ENCODE measurements around the gene PRR33.

PRR33 gene

DNA sequence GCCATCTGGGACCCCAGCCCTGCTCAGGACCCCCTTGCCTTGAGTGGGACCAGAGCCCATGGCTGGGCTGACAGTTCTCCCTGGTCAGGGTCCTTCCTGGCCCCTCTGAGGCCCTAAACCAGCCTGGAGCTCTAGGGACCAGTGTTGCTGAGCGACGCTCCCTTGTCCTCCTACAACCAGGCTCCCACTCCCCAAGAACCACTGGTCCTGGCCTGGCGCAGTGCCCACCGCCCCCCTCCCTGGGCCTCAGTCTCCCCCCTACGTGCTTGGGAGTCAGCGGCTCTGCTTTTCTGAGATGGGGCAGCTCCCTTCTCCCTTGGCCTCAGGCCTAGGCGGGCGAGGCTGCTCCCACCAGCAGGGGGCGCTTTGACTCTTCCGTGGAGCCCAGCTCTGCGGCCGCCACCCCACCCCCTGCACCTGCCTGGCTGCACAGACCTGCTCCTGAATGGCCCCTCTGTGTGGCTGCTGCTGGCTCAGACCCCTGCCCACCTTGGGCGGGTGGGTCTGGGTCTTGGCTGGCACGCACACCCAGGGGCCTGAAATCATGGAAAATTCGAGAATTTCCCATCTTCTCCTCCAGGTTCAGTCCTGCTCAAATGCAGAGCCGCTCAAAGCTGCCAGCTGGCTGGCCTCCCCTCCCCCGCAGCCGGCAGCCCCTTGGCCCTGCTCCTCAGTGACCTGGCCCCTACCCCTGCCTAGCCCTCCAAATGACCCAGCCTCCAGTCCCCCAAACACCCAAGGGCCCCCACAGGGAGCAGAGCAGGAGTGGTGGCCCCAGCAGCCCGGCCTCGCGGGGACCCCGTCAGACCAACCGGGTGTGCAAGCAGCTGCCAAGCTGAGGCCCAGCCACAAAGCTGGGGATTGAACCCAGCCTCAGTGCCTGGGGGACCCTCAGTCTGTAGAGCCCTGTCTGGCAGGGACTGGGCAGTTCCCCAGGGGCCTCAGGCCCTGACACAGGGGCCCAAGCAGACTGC is 9.1 kb downstream of the PRR33 start:
- TF ChIP-seq, protein P1, sequence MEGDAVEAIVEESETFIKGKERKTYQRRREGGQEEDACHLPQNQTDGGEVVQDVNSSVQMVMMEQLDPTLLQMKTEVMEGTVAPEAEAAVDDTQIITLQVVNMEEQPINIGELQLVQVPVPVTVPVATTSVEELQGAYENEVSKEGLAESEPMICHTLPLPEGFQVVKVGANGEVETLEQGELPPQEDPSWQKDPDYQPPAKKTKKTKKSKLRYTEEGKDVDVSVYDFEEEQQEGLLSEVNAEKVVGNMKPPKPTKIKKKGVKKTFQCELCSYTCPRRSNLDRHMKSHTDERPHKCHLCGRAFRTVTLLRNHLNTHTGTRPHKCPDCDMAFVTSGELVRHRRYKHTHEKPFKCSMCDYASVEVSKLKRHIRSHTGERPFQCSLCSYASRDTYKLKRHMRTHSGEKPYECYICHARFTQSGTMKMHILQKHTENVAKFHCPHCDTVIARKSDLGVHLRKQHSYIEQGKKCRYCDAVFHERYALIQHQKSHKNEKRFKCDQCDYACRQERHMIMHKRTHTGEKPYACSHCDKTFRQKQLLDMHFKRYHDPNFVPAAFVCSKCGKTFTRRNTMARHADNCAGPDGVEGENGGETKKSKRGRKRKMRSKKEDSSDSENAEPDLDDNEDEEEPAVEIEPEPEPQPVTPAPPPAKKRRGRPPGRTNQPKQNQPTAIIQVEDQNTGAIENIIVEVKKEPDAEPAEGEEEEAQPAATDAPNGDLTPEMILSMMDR (IDR thresholded peaks at IDR 0.05; ENCODE audit: low read depth, low read length): peak; percentile 90

DNA sequence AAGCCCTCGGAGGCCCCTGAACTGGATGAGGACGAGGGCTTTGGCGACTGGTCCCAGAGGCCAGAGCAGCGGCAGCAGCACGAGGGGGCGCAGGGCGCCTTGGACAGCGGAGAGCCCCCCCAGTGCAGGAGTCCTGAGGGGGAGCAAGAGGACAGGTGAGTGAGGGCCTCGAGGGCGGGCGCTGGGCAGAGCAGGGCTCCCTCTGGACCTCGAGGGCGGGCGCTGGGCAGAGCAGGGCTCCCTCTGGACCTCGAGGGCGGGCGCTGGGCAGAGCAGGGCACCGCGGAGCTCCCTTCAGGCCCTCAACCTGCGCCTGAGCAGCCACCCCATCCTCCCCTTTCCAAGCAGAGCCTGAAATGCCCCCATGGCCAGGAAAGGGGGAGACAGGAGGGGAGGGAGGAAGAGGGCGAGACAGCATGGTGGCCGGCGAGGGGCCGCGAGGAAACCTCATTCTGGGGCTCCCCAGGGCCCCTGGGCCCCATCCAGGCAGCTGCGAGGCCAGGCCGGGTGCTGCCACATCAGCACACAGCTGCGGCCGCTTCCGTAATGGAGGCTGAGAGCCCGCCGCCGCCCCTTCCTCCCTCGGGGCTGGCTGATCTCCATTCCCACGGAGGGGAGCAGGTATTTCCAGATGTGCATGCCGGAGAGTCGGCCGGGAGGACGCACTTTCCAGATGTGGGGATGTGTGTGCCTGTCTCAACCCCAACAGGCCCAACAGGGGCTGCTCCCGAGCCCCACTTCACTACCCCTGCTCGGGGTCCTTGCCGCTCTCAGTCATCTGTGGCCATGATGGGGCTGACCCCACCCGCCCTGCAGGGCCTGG is 10.0 kb downstream of the PRR33 start:
- no peak overlapping the region for H3K4me3 ChIP-seq (ENCODE audit: low read depth, low read length)
- TF ChIP-seq, protein P1 (IDR thresholded peaks at IDR 0.05; ENCODE audit: low read depth, low read length): no peak

More for the DNA sequence above, 9.1 kb downstream of the PRR33 start:
- H3K4me3 ChIP-seq (ENCODE audit: low read depth, low read length): no peak overlapping the region

DNA sequence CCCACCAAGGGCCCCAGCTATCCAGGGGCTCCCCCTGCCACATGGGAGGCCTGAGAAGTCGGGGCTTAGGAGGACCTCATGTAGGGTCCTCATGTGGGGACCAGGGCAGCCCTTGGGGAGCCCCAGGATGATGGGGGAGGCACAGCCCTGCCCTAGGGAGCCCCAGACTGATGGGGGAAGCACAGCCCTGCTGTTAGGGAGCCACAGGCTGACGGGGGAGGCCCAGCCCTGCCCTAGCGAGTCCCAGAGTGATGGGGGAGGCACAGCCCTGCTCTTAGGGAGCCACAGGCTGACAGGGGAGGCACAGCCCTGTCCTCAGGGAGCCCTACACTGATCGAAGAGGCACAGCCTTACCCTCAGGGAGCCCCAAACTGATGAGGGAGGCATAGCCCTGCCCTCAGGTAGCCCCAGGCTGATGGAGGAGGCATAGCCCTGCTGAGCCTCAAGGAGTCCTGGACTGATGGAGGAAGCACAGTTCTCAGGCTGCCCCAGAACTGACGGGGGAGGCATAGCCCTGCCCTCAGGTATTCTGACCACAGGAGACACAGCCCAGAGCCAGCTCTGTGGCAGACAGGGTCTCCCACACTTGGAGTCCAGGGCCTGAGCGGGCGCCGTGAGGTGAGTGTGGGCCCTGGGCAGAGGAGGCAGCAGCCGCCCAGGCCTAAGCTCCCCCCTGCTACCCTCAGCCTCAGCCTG is 10.8 kb downstream of the PRR33 start:
- no peak overlapping the region for H3K4me3 ChIP-seq (ENCODE audit: low read depth, low read length)
- TF ChIP-seq, protein P1 (IDR thresholded peaks at IDR 0.05; ENCODE audit: low read depth, low read length): no peak

DNA sequence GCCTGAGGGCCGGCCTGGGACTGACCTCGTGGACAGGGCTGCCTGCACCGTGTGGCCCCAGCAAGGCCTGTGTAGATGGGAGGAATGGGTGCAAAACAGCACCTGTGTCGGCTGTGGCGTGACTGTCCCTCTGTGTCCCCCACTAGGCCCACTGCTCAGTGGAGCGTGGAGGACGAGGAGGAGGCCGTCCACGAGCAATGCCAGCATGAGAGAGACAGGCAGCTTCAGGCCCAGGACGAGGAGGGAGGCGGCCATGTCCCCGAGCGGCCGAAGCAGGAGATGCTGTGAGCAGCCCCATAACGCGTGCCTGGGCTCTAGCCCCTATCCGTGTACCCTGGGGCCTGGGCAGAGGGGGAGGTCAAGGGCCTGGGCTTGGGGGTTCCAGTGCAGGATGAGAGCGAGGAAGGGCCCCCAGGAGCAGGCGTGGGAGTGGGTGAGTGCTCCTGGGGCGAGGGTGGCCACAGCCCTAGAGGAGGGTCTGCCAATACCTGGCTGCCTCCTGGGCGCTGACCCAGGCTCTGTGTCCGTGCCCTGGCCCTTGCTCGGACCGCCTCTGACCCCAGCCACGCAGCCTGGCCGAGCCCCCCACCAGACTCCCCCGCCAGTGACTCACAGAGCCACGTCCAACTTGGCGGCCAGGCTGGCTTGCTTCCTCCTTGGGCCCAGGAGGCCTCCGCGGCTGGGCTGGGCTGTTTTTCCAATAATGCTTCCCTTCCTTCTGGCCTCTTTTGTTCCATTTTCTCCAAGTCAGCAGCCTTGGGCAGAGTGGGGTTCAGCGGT is 11.6 kb downstream of the PRR33 start:
- no peak overlapping the region for H3K4me3 ChIP-seq (ENCODE audit: low read depth, low read length)
- TF ChIP-seq, protein P1 (IDR thresholded peaks at IDR 0.05; ENCODE audit: low read depth, low read length): no peak

DNA sequence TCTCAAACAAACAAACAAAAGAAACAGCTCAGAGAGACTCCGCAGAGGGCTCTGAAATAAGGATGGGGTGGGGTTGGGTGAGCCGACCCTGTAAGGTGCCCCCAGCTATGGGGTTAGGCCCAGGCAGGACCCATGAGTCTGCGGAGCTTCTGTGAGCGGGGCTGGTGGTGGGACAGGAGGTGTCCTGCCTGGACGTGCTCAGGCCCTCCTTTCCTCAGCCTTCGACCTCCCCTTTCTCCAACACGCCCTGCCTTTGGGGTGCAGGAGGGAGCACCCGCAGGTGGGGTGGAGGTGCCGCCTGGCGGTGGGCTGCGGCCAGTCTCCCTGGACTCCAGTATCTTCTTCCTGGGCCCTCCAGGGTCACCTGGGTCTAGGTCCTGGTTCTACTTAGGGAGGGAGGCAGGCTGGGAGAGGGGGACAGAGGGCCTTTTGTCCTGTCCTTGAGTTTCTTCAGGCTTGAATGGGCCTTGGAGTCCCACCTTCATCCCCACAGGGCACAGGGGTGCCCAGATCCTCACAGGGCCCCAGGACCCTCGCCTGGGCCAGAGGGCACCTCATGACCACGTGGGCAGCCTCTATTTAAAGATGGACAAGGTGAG is 12.3 kb downstream of the PRR33 start:
- TF ChIP-seq, protein P1 (IDR thresholded peaks at IDR 0.05; ENCODE audit: low read depth, low read length): no peak

More for the DNA sequence above, 12.3 kb downstream of the PRR33 start:
- no peak overlapping the region for H3K4me3 ChIP-seq (ENCODE audit: low read depth, low read length)
